MV-4-11 (cell line): ENCODE data around the gene MYO15A.

ENCODE experiments used
- DNase-seq: peaks from one replicate; lab custom pipeline; 2025; lab: John Stamatoyannopoulos, UW

MYO15A gene

DNA sequence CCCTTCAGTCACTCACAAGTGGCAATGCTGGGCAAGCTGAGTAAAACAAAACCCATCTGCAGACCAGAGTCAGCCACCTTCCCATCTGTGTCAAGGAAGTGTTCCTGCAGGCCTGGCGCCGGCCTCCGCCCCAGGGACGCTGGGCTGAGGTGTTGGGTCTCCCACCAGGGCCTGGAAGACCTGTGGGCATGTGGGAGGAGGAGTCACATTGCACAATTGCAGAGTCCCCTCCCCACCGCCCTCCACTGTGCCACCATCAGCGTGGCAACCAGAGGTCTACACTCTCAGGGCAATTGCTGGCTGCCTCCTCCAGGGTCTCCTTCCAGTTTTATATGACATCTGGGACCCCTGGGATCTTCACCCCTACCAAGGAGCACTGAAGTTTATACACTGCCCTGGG lies 3.0 kb upstream of the MYO15A start:
- DNase-seq: no peak

DNA sequence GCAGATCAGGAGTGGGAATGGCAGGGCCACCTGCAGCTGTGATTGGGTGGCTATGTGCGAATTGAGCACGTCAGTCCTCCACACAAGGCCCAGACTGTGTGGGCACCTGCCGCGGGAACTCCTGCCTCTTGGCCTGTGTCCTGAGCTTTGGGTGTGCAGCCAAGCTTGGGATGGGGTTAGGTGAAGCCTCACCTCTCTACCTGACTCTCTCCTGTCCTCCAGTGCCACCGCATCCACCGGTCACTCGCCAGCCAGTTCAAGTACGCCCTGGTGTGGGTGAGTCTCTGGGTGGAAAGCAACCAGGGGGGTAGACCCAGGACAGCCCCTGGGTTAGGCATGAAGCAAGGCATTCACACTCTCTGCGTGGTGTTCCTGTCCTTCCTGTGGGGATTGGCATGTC lies 2.3 kb upstream of the MYO15A start:
- no peak for DNase-seq

GRCh38 chr17:18107061-18107790 lies 1.3 kb upstream of the MYO15A start:
- no peak for DNase-seq

- DNase-seq: no peak
These were observed 585 bp upstream of the MYO15A start for GRCh38 chr17:18107971-18108370.

DNA sequence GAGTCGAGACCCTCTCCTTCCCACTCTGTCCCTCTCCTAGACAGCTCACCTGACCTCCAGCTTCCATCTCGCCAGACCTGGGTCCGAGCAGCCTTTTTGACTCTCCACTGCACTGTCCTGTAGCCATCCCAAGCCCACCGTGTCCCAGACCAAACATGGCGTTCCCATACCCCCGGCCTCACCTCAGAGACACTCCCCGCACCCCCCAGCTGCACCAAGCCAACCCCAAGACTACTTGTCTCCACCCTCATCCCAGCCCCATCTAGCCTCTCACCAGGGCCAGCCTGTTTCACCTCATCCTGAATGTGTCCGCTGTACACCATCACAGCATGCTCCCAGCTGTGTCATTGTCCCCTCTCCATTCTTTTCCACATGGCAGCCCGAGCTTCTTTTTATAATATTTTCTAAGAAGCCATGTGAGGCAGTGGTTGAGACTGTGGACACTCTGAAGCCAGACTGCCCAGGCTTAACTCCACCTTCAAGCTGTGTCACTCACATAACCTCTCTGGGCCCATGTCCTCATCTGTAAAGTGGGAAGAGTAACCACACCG lies 1.5 kb downstream of the MYO15A start:
- no peak for DNase-seq

DNA sequence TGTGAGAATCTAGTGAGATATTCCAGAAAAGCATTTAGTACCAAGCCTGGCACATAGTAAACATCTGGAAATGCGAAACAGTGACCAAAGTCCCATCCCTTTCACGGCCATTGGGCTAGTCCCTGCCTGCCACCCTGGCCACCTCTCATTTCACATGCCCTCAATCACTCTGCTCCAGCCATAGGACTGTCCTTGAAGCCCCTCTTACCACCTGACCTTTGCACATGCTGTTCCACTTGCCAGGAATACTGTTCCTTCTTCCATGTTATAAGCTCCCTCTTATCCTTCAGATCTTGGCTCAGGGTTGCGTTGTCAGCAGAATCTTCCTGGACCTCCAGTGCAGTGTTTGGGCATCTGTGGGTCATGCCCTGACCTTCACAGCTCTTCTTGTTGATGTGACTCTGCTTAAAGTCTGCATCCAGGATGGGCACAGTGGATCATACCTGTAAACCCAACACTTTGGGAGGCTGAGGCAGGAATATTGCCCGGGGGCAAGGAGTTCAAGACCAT lies 2.1 kb downstream of the MYO15A start:
- no peak for DNase-seq

DNA sequence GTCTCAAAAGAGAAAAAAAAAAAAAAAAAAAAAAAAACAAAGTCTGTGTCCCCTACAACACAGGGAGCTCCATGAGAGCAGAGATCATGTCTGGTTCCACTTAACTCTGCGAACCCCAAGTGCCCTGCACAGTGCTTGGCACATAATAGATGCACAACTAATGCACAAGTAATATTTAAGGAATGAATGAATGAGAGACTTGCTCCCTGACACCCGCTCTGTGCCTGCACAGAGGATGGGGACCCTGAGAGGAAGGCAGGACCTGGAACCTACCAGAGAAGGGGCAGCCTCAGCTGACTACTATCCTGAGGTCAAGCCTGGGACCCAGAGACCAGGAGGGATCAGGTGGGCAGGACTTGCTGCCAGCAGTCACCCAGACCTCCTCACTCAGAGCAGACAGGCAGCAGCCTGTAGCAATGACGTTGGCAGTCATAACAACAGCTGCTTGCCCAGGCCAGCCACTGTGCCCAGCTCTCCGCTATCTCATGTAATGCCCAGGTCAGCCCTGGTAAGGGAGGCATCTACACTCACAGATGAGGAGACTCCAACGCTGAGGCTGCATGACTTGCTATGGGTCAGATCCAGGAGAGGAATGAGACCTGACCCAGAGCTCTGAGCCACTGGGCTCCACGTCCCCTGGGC lies 2.9 kb downstream of the MYO15A start:
- no peak for DNase-seq

DNA sequence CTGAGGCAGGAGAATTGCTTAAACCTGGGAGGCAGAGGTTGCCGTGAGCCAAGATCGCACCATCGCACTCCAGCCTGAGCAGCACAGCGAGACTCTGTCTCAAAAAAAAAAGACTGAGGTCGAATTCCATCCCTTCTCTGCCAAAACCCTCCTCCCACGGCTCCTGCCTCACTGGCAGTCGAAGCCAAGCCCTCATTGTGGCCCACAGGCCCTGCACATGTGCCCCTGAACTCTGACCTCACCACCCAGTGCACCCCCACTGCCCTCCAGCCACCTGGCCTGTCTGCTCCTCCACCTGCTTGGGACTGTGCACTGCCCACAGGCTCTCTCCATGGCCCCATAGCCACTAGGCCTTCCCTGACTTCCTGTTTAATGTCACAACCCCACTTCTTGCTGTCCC lies 7.0 kb downstream of the MYO15A start:
- no peak for DNase-seq

GRCh38 chr17:18116078-18116477 lies 7.5 kb downstream of the MYO15A start:
- DNase-seq: no peak

- DNase-seq: no peak
These were observed 9.0 kb downstream of the MYO15A start for GRCh38 chr17:18117533-18117932.

- DNase-seq: no peak
These were observed 9.7 kb downstream of the MYO15A start for GRCh38 chr17:18117982-18118975.

DNA sequence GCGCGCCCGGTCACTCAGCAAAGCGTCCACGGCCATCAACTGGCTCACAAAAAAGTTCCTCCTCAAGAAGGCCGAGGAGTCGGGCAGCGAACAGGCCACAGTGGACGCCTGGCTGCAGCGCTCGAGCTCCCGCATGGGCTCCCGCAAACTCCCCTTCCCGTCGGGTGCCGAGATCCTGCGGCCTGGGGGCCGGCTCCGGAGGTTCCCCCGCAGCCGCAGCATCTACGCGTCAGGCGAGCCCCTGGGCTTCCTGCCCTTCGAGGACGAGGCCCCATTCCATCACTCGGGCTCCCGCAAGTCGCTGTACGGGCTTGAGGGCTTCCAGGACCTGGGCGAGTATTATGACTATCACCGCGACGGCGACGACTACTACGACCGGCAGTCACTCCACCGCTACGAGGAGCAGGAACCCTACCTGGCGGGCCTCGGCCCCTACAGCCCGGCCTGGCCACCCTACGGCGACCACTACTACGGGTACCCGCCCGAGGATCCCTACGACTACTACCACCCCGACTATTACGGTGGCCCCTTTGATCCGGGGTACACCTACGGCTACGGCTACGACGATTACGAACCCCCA lies 10.7 kb downstream of the MYO15A start:
- no peak for DNase-seq

DNA sequence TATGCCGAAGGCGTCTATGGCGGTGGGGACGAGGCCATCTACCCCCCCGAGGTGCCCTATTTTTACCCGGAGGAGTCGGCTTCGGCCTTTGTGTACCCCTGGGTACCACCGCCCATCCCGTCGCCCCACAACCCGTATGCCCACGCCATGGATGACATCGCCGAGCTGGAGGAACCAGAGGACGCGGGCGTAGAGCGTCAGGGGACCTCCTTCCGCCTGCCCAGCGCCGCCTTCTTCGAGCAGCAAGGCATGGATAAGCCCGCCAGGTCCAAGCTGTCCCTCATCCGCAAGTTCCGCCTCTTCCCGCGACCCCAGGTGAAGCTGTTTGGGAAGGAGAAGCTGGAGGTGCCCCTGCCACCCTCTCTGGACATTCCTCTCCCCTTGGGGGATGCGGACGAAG lies 11.4 kb downstream of the MYO15A start:
- DNase-seq: no peak

DNA sequence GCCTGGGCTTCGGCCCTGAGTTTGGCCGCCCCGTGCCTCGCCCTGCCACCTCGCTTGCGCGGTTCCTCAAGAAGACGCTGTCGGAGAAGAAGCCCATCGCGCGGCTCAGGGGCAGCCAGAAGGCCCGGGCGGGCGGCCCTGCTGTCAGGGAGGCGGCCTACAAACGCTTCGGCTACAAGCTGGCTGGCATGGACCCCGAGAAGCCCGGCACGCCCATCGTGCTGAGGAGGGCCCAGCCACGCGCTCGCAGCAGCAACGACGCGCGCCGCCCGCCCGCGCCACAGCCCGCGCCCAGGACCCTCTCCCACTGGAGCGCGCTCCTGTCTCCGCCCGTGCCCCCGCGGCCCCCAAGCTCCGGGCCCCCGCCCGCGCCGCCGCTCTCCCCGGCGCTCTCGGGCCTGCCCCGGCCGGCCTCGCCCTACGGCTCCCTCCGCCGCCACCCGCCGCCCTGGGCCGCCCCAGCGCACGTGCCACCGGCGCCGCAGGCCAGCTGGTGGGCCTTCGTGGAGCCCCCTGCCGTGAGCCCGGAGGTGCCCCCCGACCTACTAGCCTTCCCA lies 12.0 kb downstream of the MYO15A start:
- DNase-seq: no peak

DNA sequence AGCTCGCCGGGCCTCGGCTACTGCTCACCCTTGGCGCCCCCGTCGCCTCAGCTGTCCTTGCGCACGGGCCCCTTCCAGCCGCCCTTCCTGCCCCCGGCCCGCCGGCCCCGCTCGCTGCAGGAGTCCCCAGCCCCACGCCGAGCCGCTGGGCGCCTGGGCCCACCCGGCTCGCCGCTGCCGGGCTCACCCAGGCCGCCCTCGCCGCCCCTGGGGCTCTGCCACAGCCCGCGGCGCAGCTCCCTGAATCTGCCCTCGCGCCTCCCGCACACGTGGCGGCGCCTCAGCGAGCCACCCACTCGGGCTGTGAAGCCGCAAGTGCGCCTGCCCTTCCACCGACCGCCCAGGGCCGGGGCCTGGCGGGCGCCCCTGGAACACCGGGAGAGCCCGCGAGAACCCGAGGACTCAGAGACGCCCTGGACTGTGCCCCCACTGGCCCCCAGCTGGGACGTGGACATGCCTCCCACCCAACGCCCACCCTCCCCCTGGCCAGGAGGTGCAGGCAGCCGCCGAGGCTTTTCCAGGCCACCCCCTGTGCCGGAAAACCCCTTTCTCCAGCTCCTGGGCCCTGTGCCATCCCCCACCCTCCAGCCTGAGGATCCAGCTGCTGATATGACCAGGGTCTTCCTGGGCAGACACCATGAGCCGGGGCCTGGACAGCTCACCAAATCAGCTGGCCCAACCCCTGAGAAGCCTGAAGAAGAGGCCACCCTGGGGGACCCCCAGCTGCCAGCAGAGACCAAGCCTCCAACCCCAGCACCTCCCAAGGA lies 12.8 kb downstream of the MYO15A start:
- DNase-seq: no peak

DNA sequence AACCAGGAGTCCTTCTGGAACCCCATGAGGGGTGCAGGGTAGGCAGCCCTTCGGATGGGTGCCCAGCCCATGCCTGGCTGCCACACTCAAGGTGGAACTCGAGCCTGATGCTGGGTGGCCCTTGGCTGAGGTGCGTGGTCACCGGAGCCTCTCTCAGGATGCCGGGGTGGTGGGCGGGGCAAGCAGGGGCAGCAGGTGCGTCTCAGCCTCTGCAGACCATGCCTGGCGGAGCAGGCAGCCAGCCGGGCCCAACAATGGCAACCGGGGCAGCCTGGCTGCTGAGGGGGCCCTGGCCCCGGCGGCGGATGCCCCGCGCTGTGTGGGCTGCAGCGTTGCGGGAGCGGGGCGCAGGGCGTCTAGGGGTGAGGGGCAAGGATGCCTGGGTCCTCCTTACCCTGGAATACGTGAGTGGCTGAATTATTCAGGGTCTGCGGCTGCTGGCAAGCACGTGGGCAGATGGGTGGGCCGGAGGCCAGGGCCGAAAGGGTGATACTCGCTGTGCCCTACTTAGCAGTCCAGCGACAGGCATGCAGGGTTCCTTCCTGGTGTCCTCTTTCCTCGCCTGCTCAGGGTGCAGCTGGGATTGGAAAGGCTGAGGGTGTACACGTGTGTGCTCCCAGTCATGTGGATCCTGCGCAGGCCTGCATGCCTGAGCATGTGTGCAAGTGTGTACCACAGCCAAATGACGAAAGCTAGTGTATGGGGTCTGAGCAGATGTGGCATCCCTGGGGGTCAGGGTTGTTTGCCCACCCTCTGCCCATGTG lies 14.6 kb downstream of the MYO15A start:
- no peak for DNase-seq

- DNase-seq: no peak
These were observed 16.0 kb downstream of the MYO15A start for GRCh38 chr17:18124345-18125126.

- no peak for DNase-seq
These were observed 20.5 kb downstream of the MYO15A start for GRCh38 chr17:18129041-18129502.

- DNase-seq: no peak
These were observed 24.2 kb downstream of the MYO15A start for GRCh38 chr17:18132711-18133110.
